ENCODE measurements around the gene PSMD1.

PSMD1 gene

DNA sequence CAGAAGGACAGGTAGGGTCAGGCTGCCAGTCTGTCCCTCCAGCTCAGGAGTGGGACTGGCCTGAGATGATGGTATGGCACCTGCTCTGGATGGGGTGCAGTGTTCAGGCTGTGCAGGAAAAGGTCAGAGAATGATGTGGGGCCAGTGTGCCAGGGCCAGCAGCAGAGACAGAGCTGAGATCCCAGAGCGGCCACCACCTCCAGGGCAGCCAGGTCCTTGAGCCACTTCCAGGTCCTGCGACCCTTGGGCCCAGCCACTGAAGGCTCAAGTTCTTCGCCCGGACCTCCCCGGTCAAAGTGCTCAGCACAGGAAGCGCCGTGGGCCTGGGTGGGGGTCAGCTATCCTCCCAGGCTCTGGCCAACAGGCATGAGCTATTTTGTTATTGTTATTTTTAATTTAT, 129.7 kb downstream of the PSMD1 start:
- Histone ChIP-seq H3K4me1 (ENCODE audit: control insufficient read depth in 1 of 2, insufficient read depth in 1 of 2, low read depth in 1 of 2, low read length in 1 of 2) (peaks cover 21 to 24% of the 10 kb centered on the region in 2 experiments), H3K27me3 (peaks cover 19% of the 10 kb centered on the region), H3K36me3 (no peaks in the 10 kb centered on the region)

DNA sequence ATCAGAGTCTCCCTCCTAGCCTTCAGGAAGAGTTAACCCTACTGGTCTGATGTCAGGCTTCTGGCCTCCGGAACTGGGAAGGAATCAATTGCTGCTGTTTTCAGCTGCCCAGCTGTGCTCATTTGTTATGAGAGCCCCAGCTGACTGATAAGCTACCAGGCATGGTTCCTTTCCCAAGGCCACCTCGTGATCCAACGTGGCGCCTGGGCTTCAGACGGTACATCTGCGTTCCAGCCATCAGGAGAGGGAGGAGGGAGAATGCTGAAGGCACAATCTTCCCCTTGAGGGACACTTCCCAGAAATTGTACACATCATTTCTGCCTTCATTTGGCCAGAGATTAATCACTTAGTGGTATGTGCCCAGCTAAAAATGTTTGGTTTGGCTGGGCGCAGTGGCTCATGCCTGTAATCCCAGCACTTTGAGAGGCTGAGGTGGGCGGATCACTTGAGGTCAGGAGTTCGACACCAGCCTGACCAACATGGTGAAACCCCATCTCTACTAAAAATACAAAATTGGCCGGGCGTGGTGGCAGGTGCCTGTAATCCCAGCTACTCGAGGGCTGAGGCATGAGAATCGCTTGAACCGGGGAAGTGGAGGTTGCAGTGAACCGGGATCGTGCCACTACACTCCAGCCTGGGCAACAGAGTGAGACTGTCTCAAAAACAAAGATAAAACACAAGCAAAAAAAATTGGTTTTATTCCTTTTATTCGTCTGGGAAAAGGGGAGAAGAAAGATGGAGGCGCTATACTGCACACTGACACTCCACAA, 131.3 kb downstream of the PSMD1 start:
- TF ChIP-seq, protein P1, sequence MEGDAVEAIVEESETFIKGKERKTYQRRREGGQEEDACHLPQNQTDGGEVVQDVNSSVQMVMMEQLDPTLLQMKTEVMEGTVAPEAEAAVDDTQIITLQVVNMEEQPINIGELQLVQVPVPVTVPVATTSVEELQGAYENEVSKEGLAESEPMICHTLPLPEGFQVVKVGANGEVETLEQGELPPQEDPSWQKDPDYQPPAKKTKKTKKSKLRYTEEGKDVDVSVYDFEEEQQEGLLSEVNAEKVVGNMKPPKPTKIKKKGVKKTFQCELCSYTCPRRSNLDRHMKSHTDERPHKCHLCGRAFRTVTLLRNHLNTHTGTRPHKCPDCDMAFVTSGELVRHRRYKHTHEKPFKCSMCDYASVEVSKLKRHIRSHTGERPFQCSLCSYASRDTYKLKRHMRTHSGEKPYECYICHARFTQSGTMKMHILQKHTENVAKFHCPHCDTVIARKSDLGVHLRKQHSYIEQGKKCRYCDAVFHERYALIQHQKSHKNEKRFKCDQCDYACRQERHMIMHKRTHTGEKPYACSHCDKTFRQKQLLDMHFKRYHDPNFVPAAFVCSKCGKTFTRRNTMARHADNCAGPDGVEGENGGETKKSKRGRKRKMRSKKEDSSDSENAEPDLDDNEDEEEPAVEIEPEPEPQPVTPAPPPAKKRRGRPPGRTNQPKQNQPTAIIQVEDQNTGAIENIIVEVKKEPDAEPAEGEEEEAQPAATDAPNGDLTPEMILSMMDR (IDR thresholded peaks at IDR 0.05), result no peak
- Histone ChIP-seq H3K36me3 (no peaks in the 10 kb centered on the region), H3K27ac (no peak overlapping the region), H3K9me3 (no peaks in the 10 kb centered on the region), H3K4me3 (ENCODE audit: low read depth in 1 of 2, low read length in 1 of 2) (no peak overlapping the region), H3K4me1 (ENCODE audit: control insufficient read depth in 1 of 2, insufficient read depth in 1 of 2, low read depth in 1 of 2, low read length in 1 of 2) (peaks cover 5 to 8% of the 10 kb centered on the region in 2 experiments), H3K27me3 (peaks cover 22% of the 10 kb centered on the region)

More for the DNA sequence above, 129.7 kb downstream of the PSMD1 start:
- no peaks in the 10 kb centered on the region for H3K9me3 ChIP-seq
- no peak overlapping the region for H3K27ac ChIP-seq
- TF ChIP-seq, protein P1 (IDR thresholded peaks at IDR 0.05), result no peak
- no peak overlapping the region for H3K4me3 ChIP-seq (ENCODE audit: low read depth in 1 of 2, low read length in 1 of 2)

- Histone ChIP-seq H3K4me1 (ENCODE audit: control insufficient read depth in 1 of 2, insufficient read depth in 1 of 2, low read depth in 1 of 2, low read length in 1 of 2) (peaks cover 3 to 5% of the 10 kb centered on the region in 2 experiments), H3K27me3 (peaks cover 22% of the 10 kb centered on the region)
Measured at GRCh38 chr2:231188506-231189170, 132.0 kb downstream of the PSMD1 start.

GRCh38 chr2:231189171-231189530, 132.5 kb downstream of the PSMD1 start:
- Histone ChIP-seq H3K27me3 (peaks cover 22% of the 10 kb centered on the region), H3K4me3 (ENCODE audit: low read depth in 1 of 2, low read length in 1 of 2) (no peak overlapping the region), H3K27ac (no peak overlapping the region), H3K4me1 (ENCODE audit: control insufficient read depth in 1 of 2, insufficient read depth in 1 of 2, low read depth in 1 of 2, low read length in 1 of 2) (peaks cover 3 to 5% of the 10 kb centered on the region in 2 experiments), H3K9me3 (no peaks in the 10 kb centered on the region), H3K36me3 (no peaks in the 10 kb centered on the region)
- TF ChIP-seq, protein P1 (IDR thresholded peaks at IDR 0.05), result no peak

More at GRCh38 chr2:231188506-231189170, 132.0 kb downstream of the PSMD1 start:
- no peaks in the 10 kb centered on the region for H3K9me3 ChIP-seq
- H3K27ac ChIP-seq, result no peak overlapping the region
- H3K36me3 ChIP-seq, result no peaks in the 10 kb centered on the region
- no peak overlapping the region for H3K4me3 ChIP-seq (ENCODE audit: low read depth in 1 of 2, low read length in 1 of 2)
- TF ChIP-seq, protein P1 (IDR thresholded peaks at IDR 0.05), result no peak

GRCh38 chr2:231189571-231190495, 133.2 kb downstream of the PSMD1 start:
- TF ChIP-seq, protein P1 (IDR thresholded peaks at IDR 0.05), result no peak
- H3K27me3 ChIP-seq, result peaks cover 22% of the 10 kb centered on the region
- no peaks in the 10 kb centered on the region for H3K9me3 ChIP-seq
- no peak overlapping the region for H3K4me3 ChIP-seq (ENCODE audit: low read depth in 1 of 2, low read length in 1 of 2)
- H3K36me3 ChIP-seq, result no peaks in the 10 kb centered on the region
- H3K4me1 ChIP-seq (ENCODE audit: control insufficient read depth in 1 of 2, insufficient read depth in 1 of 2, low read depth in 1 of 2, low read length in 1 of 2), result peaks cover 3 to 5% of the 10 kb centered on the region in 2 experiments
- H3K27ac ChIP-seq, result no peak overlapping the region
